Activated CD8-positive, alpha-beta T cell treated with anti-CD3 and anti-CD28 coated beads for 36 hours (primary cell): Measurements from ENCODE around the gene FAM120A. TPM values are rescaled to one million over a fixed set of nuclear protein-coding genes. Genes with fewer than 3 reads are reported as not detected.

Source experiments
- ATAC-seq: fragments of 200-7000 bp; cut with Tn5 transposase; one replicate; pipeline ENCODE4 v1.10.0; 2021; ENCODE audit warnings: mild to moderate bottlenecking, moderate library complexity
- CTCF ChIA-PET: fragments of 350-600 bp; sonication (Branson Sonifier 250); formaldehyde crosslinking; loops from one replicate; lab custom pipeline; 2021; ENCODE audit warnings: antibody characterized with exemption; lab: Charles Lee
- POLR2A ChIA-PET: fragments of 350-600 bp; sonication (Branson Sonifier 250); formaldehyde crosslinking; loops from one replicate; lab custom pipeline; 2021; ENCODE audit warnings: antibody characterized with exemption; lab: Charles Lee
- DNase-seq: peaks from one replicate; pipeline ENCODE4 v3.0.0-alpha.2; 2020
- H3K27ac Mint-ChIP-seq: one replicate; pipeline ENCODE4 v1.8.0; 2021; ENCODE audit warnings: mild to moderate bottlenecking, mixed read lengths
- H3K27me3 Mint-ChIP-seq: one replicate; pipeline ENCODE4 v1.8.0; 2021; ENCODE audit warnings: mixed read lengths
- H3K36me3 Mint-ChIP-seq: one replicate; pipeline ENCODE4 v1.8.0; 2021; ENCODE audit warnings: low read depth, mixed read lengths
- H3K4me1 Mint-ChIP-seq: one replicate; pipeline ENCODE4 v1.8.0; 2021; ENCODE audit warnings: low read depth, mixed read lengths
- H3K4me3 Mint-ChIP-seq: one replicate; pipeline ENCODE4 v1.8.0; 2021; ENCODE audit warnings: mild to moderate bottlenecking, moderate library complexity, mixed read lengths
- H3K9me3 Mint-ChIP-seq: one replicate; pipeline ENCODE4 v1.8.0; 2021; ENCODE audit warnings: mixed read lengths
- CTCF ChIP-seq: fragments of 200-600 bp; IDR thresholded peaks from one replicate; pipeline ENCODE4 v1.8.0; 2022; ENCODE audit warnings: antibody characterized with exemption, mild to moderate bottlenecking
- intact Hi-C: fragments of 100-400 bp; cut with micrococcal nuclease; formaldehyde crosslinking; loops from one replicate; pipeline ENCODE4 v1.10.0; 2022
- total RNA-seq, 2 experiments: library from RNA; stranded (reverse); gene quantifications; one replicate each; pipeline ENCODE4 v1.2.3, GENCODE V29; 2021

FAM120A gene
- total RNA-seq, 2 experiments from 2014 or later, result 121 to 125 TPM

- H3K27me3 Mint-ChIP-seq, result peaks cover 8% of the 10 kb centered on the region
- CTCF ChIA-PET, result interaction anchor here (1.0 to 1.1 kb wide), 2 partner anchors 9 to 18 kb away, joined by 3 to 4 read pairs; no protein-coding TSS in a partner anchor
- no peaks in the 10 kb centered on the region for H3K9me3 Mint-ChIP-seq
- DNase-seq (peak; percentile 20), ATAC-seq (no peak)
- H3K27ac Mint-ChIP-seq, result no peak overlapping the region
- intact Hi-C loops, result no loop called here
- TF ChIP-seq CTCF, result no peak
- POLR2A ChIA-PET, result interaction anchor here (0.6 kb wide), 1 partner anchor 193 kb away, joined by 4 read pairs; no protein-coding TSS in a partner anchor
- H3K4me3 Mint-ChIP-seq, result no peak overlapping the region
- H3K4me1 Mint-ChIP-seq, result no peaks in the 10 kb centered on the region
- H3K36me3 Mint-ChIP-seq, result no peaks in the 10 kb centered on the region
Measured at GRCh38 chr9:93427655-93428379, 23.7 kb upstream of the FAM120A start.

- no peak overlapping the region for H3K4me3 Mint-ChIP-seq
- ChIA-PET POLR2A (no interaction called here), CTCF (no interaction called here)
- ATAC-seq, result no peak
- H3K4me1 Mint-ChIP-seq, result no peaks in the 10 kb centered on the region
- DNase-seq, result no peak
- no peaks in the 10 kb centered on the region for H3K36me3 Mint-ChIP-seq
- H3K9me3 Mint-ChIP-seq, result no peaks in the 10 kb centered on the region
- intact Hi-C loops, result no loop called here
- no peak for TF ChIP-seq CTCF
- H3K27ac Mint-ChIP-seq, result no peak overlapping the region
- H3K27me3 Mint-ChIP-seq, result peaks cover 3% of the 10 kb centered on the region
Measured at GRCh38 chr9:93431539-93432105, 19.9 kb upstream of the FAM120A start.

GRCh38 chr9:93432964-93433363 is 18.5 kb upstream of the FAM120A start:
- intact Hi-C loops, result no loop called here
- ChIA-PET CTCF (no interaction called here), POLR2A (no interaction called here)
- Mint-ChIP-seq H3K27ac (no peak overlapping the region), H3K9me3 (no peaks in the 10 kb centered on the region), H3K4me3 (no peak overlapping the region), H3K36me3 (no peaks in the 10 kb centered on the region), H3K27me3 (no peaks in the 10 kb centered on the region), H3K4me1 (no peaks in the 10 kb centered on the region)
- no peak for DNase-seq
- TF ChIP-seq CTCF, result no peak
- no peak for ATAC-seq

GRCh38 chr9:93434056-93434455 is 17.4 kb upstream of the FAM120A start:
- no peak overlapping the region for H3K4me3 Mint-ChIP-seq
- no peak for TF ChIP-seq CTCF
- no peak overlapping the region for H3K27ac Mint-ChIP-seq
- ATAC-seq (no peak), DNase-seq (no peak)
- CTCF ChIA-PET, result no interaction called here
- no peaks in the 10 kb centered on the region for H3K36me3 Mint-ChIP-seq
- no peaks in the 10 kb centered on the region for H3K4me1 Mint-ChIP-seq
- no peaks in the 10 kb centered on the region for H3K27me3 Mint-ChIP-seq
- intact Hi-C loops, result no loop called here
- POLR2A ChIA-PET, result no interaction called here
- H3K9me3 Mint-ChIP-seq, result no peaks in the 10 kb centered on the region

- no peaks in the 10 kb centered on the region for H3K36me3 Mint-ChIP-seq
- no peak overlapping the region for H3K4me3 Mint-ChIP-seq
- intact Hi-C loops, result no loop called here
- no peak for DNase-seq
- H3K27ac Mint-ChIP-seq, result no peak overlapping the region
- no peaks in the 10 kb centered on the region for H3K9me3 Mint-ChIP-seq
- POLR2A ChIA-PET, result no interaction called here
- ATAC-seq, result no peak
- CTCF ChIA-PET, result no interaction called here
- H3K27me3 Mint-ChIP-seq, result no peaks in the 10 kb centered on the region
- no peak for TF ChIP-seq CTCF
- no peaks in the 10 kb centered on the region for H3K4me1 Mint-ChIP-seq
Measured at GRCh38 chr9:93435386-93435785, 16.1 kb upstream of the FAM120A start.
